Measurements from ENCODE around the gene REEP2. TPM values are rescaled to one million over a fixed set of nuclear protein-coding genes. Genes with fewer than 3 reads are reported as not detected.

REEP2 gene
- total and polyA plus RNA-seq, 2 experiments from 2014 or later: 20.5 to 29.8 TPM

GRCh38 chr5:138464388-138465260 lies 25.8 kb downstream of the REEP2 start:
- Histone ChIP-seq H3K9me2 (ENCODE audit: insufficient read depth) (no peaks in the 10 kb centered on the region), H4K20me1 (replicated peaks; ENCODE audit: insufficient read depth) (peaks cover 14% of the 10 kb centered on the region; the same call in 1 of the 2 replicates), H3F3A (replicated peaks; ENCODE audit: low read depth) (peaks cover 9% of the 10 kb centered on the region), H3K4me1 (ENCODE audit: insufficient read depth) (no peaks in the 10 kb centered on the region), H3K4me3 (peak overlapping the region; percentile 94), H3K27me3 (ENCODE audit: insufficient read depth) (peaks cover 26% of the 10 kb centered on the region), H3K4me2 (peak overlapping the region; percentile 96), H3K79me2 (replicated peaks; ENCODE audit: insufficient read depth) (no peaks in the 10 kb centered on the region), H2AFZ (peak overlapping the region; percentile 82), H3K27ac (ENCODE audit: low read depth) (peak overlapping the region; percentile 95), H3K36me3 (ENCODE audit: insufficient read depth) (0 out of 2 replicates have a peak, but pooled peaks cover 3% of the 10 kb centered on the region)
- ATAC-seq: peak; percentile 41
- Mint-ChIP-seq H3K27ac (peak overlapping the region; percentile 78), H3K27me3 (ENCODE audit: insufficient read depth, low read depth, poor library complexity) (peaks cover 38% of the 10 kb centered on the region), H3K9me3 (peaks cover 11% of the 10 kb centered on the region; the same call in 2 of the 3 replicates), H3K36me3 (ENCODE audit: low read depth) (peaks cover 28% of the 10 kb centered on the region), H3K4me1 (peaks cover 35% of the 10 kb centered on the region), H3K4me3 (peak overlapping the region; percentile 84)
- TF ChIP-seq ZNF114 (CRISPR knock-in tag; IDR thresholded peaks at IDR 0.05): no peak
- TF ChIP-seq, protein P1, sequence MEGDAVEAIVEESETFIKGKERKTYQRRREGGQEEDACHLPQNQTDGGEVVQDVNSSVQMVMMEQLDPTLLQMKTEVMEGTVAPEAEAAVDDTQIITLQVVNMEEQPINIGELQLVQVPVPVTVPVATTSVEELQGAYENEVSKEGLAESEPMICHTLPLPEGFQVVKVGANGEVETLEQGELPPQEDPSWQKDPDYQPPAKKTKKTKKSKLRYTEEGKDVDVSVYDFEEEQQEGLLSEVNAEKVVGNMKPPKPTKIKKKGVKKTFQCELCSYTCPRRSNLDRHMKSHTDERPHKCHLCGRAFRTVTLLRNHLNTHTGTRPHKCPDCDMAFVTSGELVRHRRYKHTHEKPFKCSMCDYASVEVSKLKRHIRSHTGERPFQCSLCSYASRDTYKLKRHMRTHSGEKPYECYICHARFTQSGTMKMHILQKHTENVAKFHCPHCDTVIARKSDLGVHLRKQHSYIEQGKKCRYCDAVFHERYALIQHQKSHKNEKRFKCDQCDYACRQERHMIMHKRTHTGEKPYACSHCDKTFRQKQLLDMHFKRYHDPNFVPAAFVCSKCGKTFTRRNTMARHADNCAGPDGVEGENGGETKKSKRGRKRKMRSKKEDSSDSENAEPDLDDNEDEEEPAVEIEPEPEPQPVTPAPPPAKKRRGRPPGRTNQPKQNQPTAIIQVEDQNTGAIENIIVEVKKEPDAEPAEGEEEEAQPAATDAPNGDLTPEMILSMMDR (conservative IDR thresholded peaks at IDR 0.05; ENCODE audit: low read depth in 2 of 2): peak in 1 of 2 experiments; percentile 15; a peak in 1 of 4 replicates
- DNase-seq (ENCODE audit: low spot score): peak; percentile 100

- Mint-ChIP-seq H3K9me3 (peaks cover 11% of the 10 kb centered on the region; the same call in 2 of the 3 replicates), H3K27me3 (ENCODE audit: insufficient read depth, low read depth, poor library complexity) (peaks cover 44% of the 10 kb centered on the region), H3K27ac (peak within 1 kb of the TSS; percentile 78), H3K4me3 (peak within 1 kb of the TSS; percentile 84), H3K36me3 (ENCODE audit: low read depth) (peaks cover 28% of the 10 kb centered on the region), H3K4me1 (peaks cover 32% of the 10 kb centered on the region)
- Histone ChIP-seq H3K4me1 (ENCODE audit: insufficient read depth) (no peaks in the 10 kb centered on the region), H3K4me2 (peak within 1 kb of the TSS; percentile 96), H3K79me2 (replicated peaks; ENCODE audit: insufficient read depth) (no peaks in the 10 kb centered on the region), H3K27me3 (ENCODE audit: insufficient read depth) (peaks cover 26% of the 10 kb centered on the region), H3K36me3 (ENCODE audit: insufficient read depth) (0 out of 2 replicates have a peak, but pooled peaks cover 3% of the 10 kb centered on the region), H3F3A (replicated peaks; ENCODE audit: low read depth) (peaks cover 9% of the 10 kb centered on the region), H3K9me2 (ENCODE audit: insufficient read depth) (no peaks in the 10 kb centered on the region), H3K27ac (ENCODE audit: low read depth) (peak within 1 kb of the TSS; percentile 95), H3K4me3 (peak within 1 kb of the TSS; percentile 94), H4K20me1 (replicated peaks; ENCODE audit: insufficient read depth) (peaks cover 14% of the 10 kb centered on the region; the same call in 1 of the 2 replicates), H2AFZ (peak within 1 kb of the TSS; percentile 82)
- DNase-seq (ENCODE audit: low spot score) (peak; percentile 98), ATAC-seq (peak; percentile 18)
- TF ChIP-seq NANOG (IDR thresholded peaks at IDR 0.05; ENCODE audit: borderline replicate concordance): no peak
- no peak for TF ChIP-seq JUNB (IDR thresholded peaks at IDR 0.05; ENCODE audit: unreplicated experiment)
- peak; percentile 89 for TF ChIP-seq CREB1 (CRISPR knock-in tag; IDR thresholded peaks at IDR 0.05; ENCODE audit: low read depth)
- peak; percentile 84 for TF ChIP-seq POLR2AphosphoS5 (IDR thresholded peaks at IDR 0.05; ENCODE audit: low read depth)
- no peak for TF ChIP-seq STAT1 (IDR thresholded peaks at IDR 0.05; ENCODE audit: unreplicated experiment)
- TF ChIP-seq EZH2phosphoT487 (IDR thresholded peaks at IDR 0.05; ENCODE audit: unreplicated experiment): no peak
- no peak for TF ChIP-seq EZH2 (IDR thresholded peaks at IDR 0.05; ENCODE audit: low read depth, unreplicated experiment)
- no peak for TF ChIP-seq ZNF331 (CRISPR knock-in tag; IDR thresholded peaks at IDR 0.05; ENCODE audit: low read depth)
- TF ChIP-seq, protein P1 (conservative IDR thresholded peaks at IDR 0.05; ENCODE audit: low read depth in 2 of 2): no peak
Measured at GRCh38 chr5:138465261-138466124, 26.6 kb downstream of the REEP2 start, which contains the start of gene EGR1. TSS of gene EGR1 (plus strand) at chr5:138465479. CDS start at chr5:138465762, 283 bp downstream.

All from GM23338 (cell line).